IMR-90 (cell line): Measurements from ENCODE around the gene CDK2AP2. TPM values are rescaled to one million over a fixed set of nuclear protein-coding genes. Genes with fewer than 3 reads are reported as not detected.

Source experiments
- ATAC-seq: fragments of 200-7000 bp; cut with Tn5 transposase; 2 replicates; pipeline ENCODE4 v1.9.1; 2020; ENCODE audit warnings: low read depth, mild to moderate bottlenecking, moderate library complexity
- BruUV-seq: library from RNA; stranded (reverse); fragments of 400-500 nt; replicated peaks from 2 replicates; lab custom pipeline; 2021; lab: Mats Ljungman, UMichigan
- CTCF ChIA-PET: fragments of 300-600 bp; formaldehyde crosslinking; extraction: SDS; loops from one replicate; lab custom pipeline; 2021; ENCODE audit warnings: antibody characterized with exemption; lab: Yijun Ruan, JAX
- POLR2A ChIA-PET: fragments of 300-600 bp; sonication (Branson Sonifier 250); formaldehyde crosslinking; loops from one replicate; lab custom pipeline; 2022; ENCODE audit warnings: antibody characterized with exemption; ENCODE audit not compliant: unreplicated experiment; lab: Charles Lee
- DNase-seq: peaks from one replicate; pipeline ENCODE4 v3.0.0; 2013
- H2AFZ ChIP-seq: replicated peaks from 2 replicates; pipeline ENCODE3; 2013; ENCODE audit warnings: low read length, mild to moderate bottlenecking; ENCODE audit not compliant: poor library complexity
- H2AK5ac ChIP-seq: 2 replicates; pipeline ENCODE4 v1.6.1; 2013; ENCODE audit warnings: low read depth, low read length, inconsistent platforms
- H2AK9ac ChIP-seq: replicated peaks from 2 replicates; pipeline ENCODE3; 2013; ENCODE audit warnings: mild to moderate bottlenecking, low read depth, low read length, moderate library complexity; ENCODE audit not compliant: poor library complexity
- H2BK120ac ChIP-seq: 2 replicates; pipeline ENCODE4 v1.6.1; 2013; ENCODE audit warnings: low read depth, low read length, inconsistent platforms
- H2BK15ac ChIP-seq: 3 replicates; pipeline ENCODE4 v1.6.1; 2013; ENCODE audit warnings: low read depth, low read length, inconsistent platforms
- H2BK20ac ChIP-seq: 2 replicates; pipeline ENCODE4 v1.6.1; 2013; ENCODE audit warnings: low read depth, mild to moderate bottlenecking, inconsistent platforms, low read length, moderate library complexity
- H2BK5ac ChIP-seq: 2 replicates; pipeline ENCODE4 v1.6.1; 2013; ENCODE audit warnings: mild to moderate bottlenecking, low read depth, low read length, inconsistent platforms; ENCODE audit not compliant: poor library complexity, severe bottlenecking
- H3K14ac ChIP-seq: replicated peaks from 2 replicates; pipeline ENCODE4 v1.6.1; 2013; ENCODE audit warnings: low read depth, low read length, inconsistent platforms
- H3K18ac ChIP-seq: 2 replicates; pipeline ENCODE4 v1.6.1; 2013; ENCODE audit warnings: low read depth, low read length, control low read depth
- H3K23ac ChIP-seq: 2 replicates; pipeline ENCODE4 v1.6.1; 2013; ENCODE audit warnings: low read depth, low read length, inconsistent platforms
- H3K27ac ChIP-seq: 2 replicates; pipeline ENCODE4 v1.5.1; 2013; ENCODE audit warnings: mild to moderate bottlenecking, control low read depth, low read length; ENCODE audit not compliant: insufficient read depth
- H3K27me3 ChIP-seq: 2 replicates; pipeline ENCODE4 v1.6.1; 2013; ENCODE audit warnings: low read length; ENCODE audit not compliant: control insufficient read depth, insufficient read depth
- H3K36me3 ChIP-seq: 2 replicates; pipeline ENCODE4 v1.6.1; 2013; ENCODE audit warnings: low read length, mixed read lengths; ENCODE audit not compliant: control insufficient read depth, insufficient read depth
- H3K4ac ChIP-seq: 2 replicates; pipeline ENCODE4 v1.6.1; 2013; ENCODE audit warnings: low read depth, low read length, inconsistent platforms
- H3K4me1 ChIP-seq: 2 replicates; pipeline ENCODE4 v1.6.1; 2013; ENCODE audit warnings: low read length, mixed read lengths; ENCODE audit not compliant: control insufficient read depth, insufficient read depth
- H3K4me2 ChIP-seq: 2 replicates; pipeline ENCODE4 v1.6.1; 2013; ENCODE audit warnings: low read depth, mild to moderate bottlenecking, control low read depth, low read length, moderate library complexity
- H3K4me3 ChIP-seq: 2 replicates; pipeline ENCODE4 v1.5.1; 2013; ENCODE audit warnings: low read depth, mild to moderate bottlenecking, control low read depth, low read length, moderate library complexity; ENCODE audit not compliant: insufficient read depth
- H3K56ac ChIP-seq: 2 replicates; pipeline ENCODE4 v1.6.1; 2013; ENCODE audit warnings: low read length, inconsistent platforms; ENCODE audit not compliant: insufficient read depth; ENCODE audit errors: extremely low read depth
- H3K79me1 ChIP-seq, 2 experiments: 2 replicates each; pipeline ENCODE4 v1.6.1; 2013; ENCODE audit warnings: low read length in 2 of 2, inconsistent platforms in 1 of 2, low read depth in 1 of 2
- H3K9ac ChIP-seq: 2 replicates; pipeline ENCODE4 v1.6.1; 2013; ENCODE audit warnings: low read depth, low read length, control low read depth
- H3K9me1 ChIP-seq: 2 replicates; pipeline ENCODE4 v1.6.1; 2013; ENCODE audit warnings: low read length, inconsistent platforms; ENCODE audit not compliant: insufficient read depth
- H3K9me3 ChIP-seq: 2 replicates; pipeline ENCODE4 v1.6.1; 2013; ENCODE audit warnings: low read length; ENCODE audit not compliant: control insufficient read depth, insufficient read depth
- H4K20me1 ChIP-seq: 2 replicates; pipeline ENCODE4 v1.6.1; 2013; ENCODE audit warnings: low read length, inconsistent platforms; ENCODE audit not compliant: insufficient read depth
- H4K5ac ChIP-seq: 2 replicates; pipeline ENCODE4 v1.6.1; 2013; ENCODE audit warnings: mild to moderate bottlenecking, low read depth, low read length, control low read depth
- H4K8ac ChIP-seq, 2 experiments: 2 replicates each; pipeline ENCODE4 v1.6.1; 2013; ENCODE audit warnings: low read depth in 2 of 2, low read length in 2 of 2, control low read depth in 1 of 2, inconsistent platforms in 1 of 2
- H4K91ac ChIP-seq: 2 replicates; pipeline ENCODE4 v1.6.1; 2013; ENCODE audit warnings: low read depth, low read length, inconsistent platforms; ENCODE audit not compliant: insufficient read depth
- FOS ChIP-seq: fragments of 150-350 bp; IDR thresholded peaks from 2 replicates; pipeline ENCODE4 v1.6.1; 2016; ENCODE audit warnings: low read depth, low read length
- MAZ ChIP-seq: IDR thresholded peaks from 2 replicates; pipeline ENCODE4 v1.6.1; 2012; ENCODE audit warnings: low read depth, mild to moderate bottlenecking, low read length, improper control_type of control experiment, moderate library complexity, borderline replicate concordance
- POLR2A ChIP-seq: IDR thresholded peaks from 2 replicates; pipeline ENCODE4 v1.6.1; 2012; ENCODE audit warnings: mild to moderate bottlenecking, low read depth, low read length
- RFX5 ChIP-seq: IDR thresholded peaks from 2 replicates; pipeline ENCODE4 v1.8.0; 2012; ENCODE audit warnings: low read depth, mild to moderate bottlenecking, low read length, moderate library complexity
- WGBS, 2 experiments: methylation state at CpG; one replicate each; pipeline versions ENCODE4 v1.1.5 to v1.1.7; 2013; ENCODE audit warnings: missing lambda C conversion rate in 2 of 2; ENCODE audit not compliant: insufficient read length in 1 of 2; ENCODE audit errors: extremely low coverage in 2 of 2; 5-methylcytosine and 5-hydroxymethylcytosine counted together
- dilution Hi-C: fragments of 300-500 bp; cut with HindIII; formaldehyde crosslinking; loops from one replicate; pipeline ENCODE4 v1.14.3; 2018; ENCODE audit warnings: low sequenced_read_pairs; ENCODE audit not compliant: unreplicated experiment
- in situ Hi-C: fragments of 300-500 bp; cut with MboI; formaldehyde crosslinking; loops from 3 replicates; pipeline ENCODE4 v1.14.3; 2019; ENCODE audit warnings: low sequenced_read_pairs, inconsistent platforms, mixed read lengths
- intact Hi-C: fragments of 100-400 bp; cut with micrococcal nuclease; formaldehyde crosslinking; loops from 2 replicates; pipeline ENCODE4 v1.10.0; 2022
- polyA plus RNA-seq, 3 experiments: library from polyadenylated mRNA; depleted of rRNA; stranded (reverse); fragments of >200 nt; gene quantifications; 2 replicates each; pipeline ENCODE4 v1.2.3, GENCODE V29; 2012; ENCODE audit warnings: low replicate concordance in 1 of 3
- total RNA-seq: library from RNA; depleted of rRNA; stranded (reverse); fragments of >200 nt; gene quantifications from 2 replicates; pipeline ENCODE4 v1.2.3, GENCODE V29; 2012
- TF ChIP-seq, protein P1 (sequence below): fragments of 150-350 bp; IDR thresholded peaks from 2 replicates; pipeline ENCODE4 v1.6.1; 2017; ENCODE audit warnings: mild to moderate bottlenecking, antibody characterized with exemption, low read length, low read depth

Gene CDK2AP2
- total and polyA plus RNA-seq, 2 of the 4 experiments (the other 2 are of a cell fraction), result 8.1 to 44.7 TPM

DNA sequence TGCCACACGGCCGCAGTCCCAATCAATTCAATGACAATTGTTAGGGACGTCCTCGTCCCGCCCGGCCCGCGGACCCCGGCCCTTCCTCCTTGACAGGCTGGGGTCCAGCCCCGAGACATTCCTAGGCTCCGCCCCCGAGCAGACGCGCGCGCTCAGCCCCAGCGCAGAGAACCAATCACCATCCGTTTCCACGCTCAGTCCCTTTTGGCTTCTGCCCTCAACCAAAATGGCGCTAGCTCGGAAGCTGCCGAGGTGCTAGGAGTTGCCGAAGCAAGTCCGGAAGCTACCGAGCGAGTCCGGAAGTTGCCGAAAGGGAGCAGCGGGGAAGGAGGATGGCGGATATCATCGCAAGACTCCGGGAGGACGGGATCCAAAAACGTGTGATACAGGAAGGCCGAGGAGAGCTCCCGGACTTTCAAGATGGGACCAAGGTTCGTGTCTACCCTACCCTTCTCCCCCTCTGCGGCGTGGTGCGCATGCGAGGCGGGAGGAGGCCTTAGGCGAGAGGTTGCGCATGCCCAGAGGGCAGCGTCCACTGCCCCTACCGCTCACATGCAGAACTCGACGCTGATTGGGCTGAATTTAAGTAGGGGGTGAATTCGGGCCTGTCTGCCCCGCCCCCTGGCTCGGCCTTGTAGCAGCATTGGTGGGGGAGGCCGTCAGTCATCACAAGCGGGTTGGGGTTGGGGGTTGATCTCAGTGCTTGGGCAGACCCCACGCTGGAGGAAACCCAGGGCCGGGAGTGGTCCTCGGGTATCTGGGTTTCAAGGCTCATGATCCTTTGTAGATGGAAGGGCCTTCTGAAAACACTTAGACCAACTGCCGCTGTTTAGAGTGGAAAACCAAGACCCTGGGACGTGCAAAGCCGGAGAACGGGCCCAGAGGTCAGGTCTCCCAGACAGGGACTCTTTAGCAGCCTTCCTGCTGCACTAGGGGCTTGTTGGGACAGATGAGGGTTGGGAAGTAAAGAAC is 24.8 kb downstream of the CDK2AP2 start, which contains the start of gene AIP:
TSS of gene AIP (plus strand) at position 200 of the 972 bp plus-strand sequence. CDS start at position 333, 133 bp downstream.
- Histone ChIP-seq H3K9me1 (peaks cover 15% of the 10 kb centered on the region), H2AFZ (peak within 1 kb of the TSS; percentile 95), H3K56ac (peak within 1 kb of the TSS; percentile 62), H2AK9ac (peak within 1 kb of the TSS; percentile 85), H2BK120ac (peak within 1 kb of the TSS; percentile 82), H3K4me1 (peaks cover 3% of the 10 kb centered on the region; the same call in 1 of the 2 replicates), H4K20me1 (no peaks in the 10 kb centered on the region; the same call in 1 of the 2 replicates), H2AK5ac (peak within 1 kb of the TSS; percentile 87), H4K5ac (peak within 1 kb of the TSS; percentile 78), H3K14ac (peak within 1 kb of the TSS; percentile 100), H3K4me3 (peak within 1 kb of the TSS; percentile 49), H3K9me3 (no peaks in the 10 kb centered on the region), H3K27ac (peak within 1 kb of the TSS; percentile 69), H3K4me2 (peak within 1 kb of the TSS; percentile 62), H3K23ac (peak within 1 kb of the TSS; percentile 97), H3K18ac (peak within 1 kb of the TSS; percentile 61), H3K4ac (peak within 1 kb of the TSS; percentile 99), H4K91ac (peak within 1 kb of the TSS; percentile 99), H3K27me3 (no peaks in the 10 kb centered on the region), H3K9ac (peak within 1 kb of the TSS; percentile 57), H3K36me3 (peaks cover 7% of the 10 kb centered on the region), H3K79me1 (peaks cover 14 to 38% of the 10 kb centered on the region in 2 experiments), H2BK5ac (peak within 1 kb of the TSS; percentile 63), H2BK20ac (peak within 1 kb of the TSS; percentile 91), H2BK15ac (peak within 1 kb of the TSS; percentile 78; the same call in 2 of the 3 replicates), H4K8ac (peak within 1 kb of the TSS; percentile 98 to 100)
- intact Hi-C loops, result loop anchor here (5.0 kb wide), 1 partner anchor 61 kb away; no protein-coding TSS in a partner anchor
- TF ChIP-seq RFX5 (no peak), POLR2A (peak; percentile 77), MAZ (0 out of 2 replicates have a peak, but pooled peaks have one; percentile 37), FOS (no peak)
- TF ChIP-seq, protein P1, sequence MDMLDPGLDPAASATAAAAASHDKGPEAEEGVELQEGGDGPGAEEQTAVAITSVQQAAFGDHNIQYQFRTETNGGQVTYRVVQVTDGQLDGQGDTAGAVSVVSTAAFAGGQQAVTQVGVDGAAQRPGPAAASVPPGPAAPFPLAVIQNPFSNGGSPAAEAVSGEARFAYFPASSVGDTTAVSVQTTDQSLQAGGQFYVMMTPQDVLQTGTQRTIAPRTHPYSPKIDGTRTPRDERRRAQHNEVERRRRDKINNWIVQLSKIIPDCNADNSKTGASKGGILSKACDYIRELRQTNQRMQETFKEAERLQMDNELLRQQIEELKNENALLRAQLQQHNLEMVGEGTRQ, result peak; percentile 3; the same call in 1 of the 2 replicates
- WGBS, 2 experiments, result 8% methylated on average over 19 of the region's 60 CpGs; no CpG with 5 or more reads in 1 of the 2 experiments
- in situ Hi-C loops, result no loop called here
- DNase-seq (peak; percentile 97), ATAC-seq (peak; percentile 100)
- no TSS peak for BruUV-seq
- ChIA-PET POLR2A (no interaction called here), CTCF (interaction anchor here (0.7 kb wide), 1 partner anchor 132 kb away, joined by 3 read pairs; no protein-coding TSS in a partner anchor)
- dilution Hi-C loops, result no loop called here
